CD4-positive, alpha-beta T cell treated with Interleukin-15 for 4 hours (primary cell): Measurements from ENCODE around the gene ZMYM4.
"Not testable (repeated sequence)": the region's sequence is repeated elsewhere in the genome, so short reads cannot be mapped to it uniquely, and the experiment has no call there.

Source experiments
- DNase-seq: peaks from one replicate; pipeline ENCODE4 v3.0.0-alpha.2; 2020; ENCODE audit warnings: low spot score

The ZMYM4 gene

GRCh38 chr1:35326246-35326866 lies 57.8 kb downstream of the ZMYM4 start:
- no peak for DNase-seq

- not testable (repeated sequence) for DNase-seq
These were observed 63.1 kb downstream of the ZMYM4 start for GRCh38 chr1:35331618-35332017.

- DNase-seq: no peak
These were observed 66.0 kb downstream of the ZMYM4 start for GRCh38 chr1:35334485-35334884.

GRCh38 chr1:35340519-35340918 lies 72.0 kb downstream of the ZMYM4 start:
- no peak for DNase-seq

GRCh38 chr1:35345439-35345981 lies 77.0 kb downstream of the ZMYM4 start:
- no peak for DNase-seq

GRCh38 chr1:35350872-35351271 lies 82.4 kb downstream of the ZMYM4 start:
- DNase-seq: no peak

GRCh38 chr1:35359995-35360394 lies 91.5 kb downstream of the ZMYM4 start:
- no peak for DNase-seq

GRCh38 chr1:35361638-35362037 lies 93.1 kb downstream of the ZMYM4 start:
- no peak for DNase-seq

- DNase-seq: no peak
These were observed 96.2 kb downstream of the ZMYM4 start for GRCh38 chr1:35364741-35365140.

GRCh38 chr1:35367914-35368313 lies 99.4 kb downstream of the ZMYM4 start:
- no peak for DNase-seq

GRCh38 chr1:35369922-35370671 lies 101.6 kb downstream of the ZMYM4 start:
- DNase-seq: no peak

GRCh38 chr1:35371506-35371905 lies 103.0 kb downstream of the ZMYM4 start:
- no peak for DNase-seq

- no peak for DNase-seq
These were observed 109.0 kb downstream of the ZMYM4 start for GRCh38 chr1:35377555-35377954.

- no peak for DNase-seq
These were observed 111.0 kb downstream of the ZMYM4 start for GRCh38 chr1:35379317-35380000.

GRCh38 chr1:35380111-35380510 lies 111.6 kb downstream of the ZMYM4 start:
- DNase-seq: not testable (repeated sequence)

- no peak for DNase-seq
These were observed 113.6 kb downstream of the ZMYM4 start for GRCh38 chr1:35382107-35382506.

- no peak for DNase-seq
These were observed 117.8 kb downstream of the ZMYM4 start for GRCh38 chr1:35386290-35386689.

GRCh38 chr1:35386959-35387358 lies 118.5 kb downstream of the ZMYM4 start:
- DNase-seq: no peak

GRCh38 chr1:35390600-35391494 lies 122.3 kb downstream of the ZMYM4 start:
- DNase-seq: no peak

- no peak for DNase-seq
These were observed 125.9 kb downstream of the ZMYM4 start for GRCh38 chr1:35394386-35394785.

GRCh38 chr1:35398739-35399138 lies 130.2 kb downstream of the ZMYM4 start:
- DNase-seq: no peak

- no peak for DNase-seq
These were observed 132.5 kb downstream of the ZMYM4 start for GRCh38 chr1:35401049-35401448.
